Vagina (tissue), 2 donors: ENCODE measurements around the gene CD101. TPM values are rescaled to one million over a fixed set of nuclear protein-coding genes. Genes with fewer than 3 reads are reported as not detected.

Source experiments
- DNase-seq, 2 donors: peaks; one replicate each; pipeline ENCODE4 v3.0.0-alpha.2; 2017; ENCODE audit errors: extremely low spot score in 2 of 2
- H3K27ac ChIP-seq: fragments of 200-600 bp; sonication (generic); one replicate; pipeline ENCODE4 v1.5.1; 2019
- H3K27me3 ChIP-seq: fragments of 200-600 bp; sonication (generic); one replicate; pipeline ENCODE4 v1.5.1; 2019
- H3K36me3 ChIP-seq, 2 donors: fragments of 200-600 bp; sonication (generic); one replicate each; pipeline ENCODE4 v1.5.1; 2017 to 2019
- H3K4me1 ChIP-seq: fragments of 200-600 bp; sonication (generic); one replicate; pipeline ENCODE4 v1.5.1; 2019
- H3K4me3 ChIP-seq, 2 donors: fragments of 200-600 bp; sonication (generic); 1 replicate in 1 of 2; 2 replicates in 1 of 2; pipeline ENCODE4 v1.5.1; 2016 to 2019
- H3K9me3 ChIP-seq: fragments of 200-600 bp; sonication (generic); one replicate; pipeline ENCODE4 v1.5.1; 2019
- POLR2A ChIP-seq, 2 donors: fragments of 450-650 bp; IDR thresholded peaks; one replicate each; pipeline ENCODE4 v1.6.1; 2017; ENCODE audit warnings: antibody characterized with exemption in 2 of 2, mild to moderate bottlenecking in 2 of 2, moderate library complexity in 2 of 2
- POLR2AphosphoS5 ChIP-seq, 2 donors: sonication (generic); formaldehyde crosslinking; IDR thresholded peaks; one replicate each; pipeline ENCODE4 v1.9.0; 2017; ENCODE audit warnings: antibody characterized with exemption in 2 of 2, mild to moderate bottlenecking in 2 of 2, low read depth in 1 of 2; ENCODE audit not compliant: insufficient read depth in 1 of 2
- intact Hi-C: fragments of 100-400 bp; cut with DNase I; formaldehyde crosslinking; loops from one replicate; pipeline ENCODE4 v1.15.1; 2023
- total RNA-seq: library from RNA; depleted of rRNA; stranded (reverse); fragments of >200 nt; gene quantifications from one replicate; pipeline ENCODE4 v1.2.3, GENCODE V29; 2016
- TF ChIP-seq, protein P1 (sequence below), 3 experiments: fragments of 450-650 bp in 2 of 3; fragments of 200-600 bp in 1 of 3; sonication (generic) in 1 of 3; IDR thresholded peaks; one replicate each; pipeline ENCODE4 v1.5.1; 2017 to 2019; ENCODE audit warnings: antibody characterized with exemption in 3 of 3, mild to moderate bottlenecking in 2 of 3, moderate library complexity in 2 of 3

Gene CD101
- total RNA-seq, 1 donor from 2014 or later = 3.9 TPM

GRCh38 chr1:117036018-117036461 is 34.5 kb downstream of the CD101 start:
- no peak overlapping the region for H3K27ac ChIP-seq
- H3K36me3 ChIP-seq = no peaks in the 10 kb centered on the region
- H3K4me1 ChIP-seq = no peaks in the 10 kb centered on the region
- intact Hi-C loops = no loop called here
- H3K27me3 ChIP-seq = no peaks in the 10 kb centered on the region
- DNase-seq = no peak
- H3K4me3 ChIP-seq = no peak overlapping the region
- no peaks in the 10 kb centered on the region for H3K9me3 ChIP-seq
- no peak for TF ChIP-seq POLR2A (IDR thresholded peaks at IDR 0.05)
- TF ChIP-seq, protein P1, sequence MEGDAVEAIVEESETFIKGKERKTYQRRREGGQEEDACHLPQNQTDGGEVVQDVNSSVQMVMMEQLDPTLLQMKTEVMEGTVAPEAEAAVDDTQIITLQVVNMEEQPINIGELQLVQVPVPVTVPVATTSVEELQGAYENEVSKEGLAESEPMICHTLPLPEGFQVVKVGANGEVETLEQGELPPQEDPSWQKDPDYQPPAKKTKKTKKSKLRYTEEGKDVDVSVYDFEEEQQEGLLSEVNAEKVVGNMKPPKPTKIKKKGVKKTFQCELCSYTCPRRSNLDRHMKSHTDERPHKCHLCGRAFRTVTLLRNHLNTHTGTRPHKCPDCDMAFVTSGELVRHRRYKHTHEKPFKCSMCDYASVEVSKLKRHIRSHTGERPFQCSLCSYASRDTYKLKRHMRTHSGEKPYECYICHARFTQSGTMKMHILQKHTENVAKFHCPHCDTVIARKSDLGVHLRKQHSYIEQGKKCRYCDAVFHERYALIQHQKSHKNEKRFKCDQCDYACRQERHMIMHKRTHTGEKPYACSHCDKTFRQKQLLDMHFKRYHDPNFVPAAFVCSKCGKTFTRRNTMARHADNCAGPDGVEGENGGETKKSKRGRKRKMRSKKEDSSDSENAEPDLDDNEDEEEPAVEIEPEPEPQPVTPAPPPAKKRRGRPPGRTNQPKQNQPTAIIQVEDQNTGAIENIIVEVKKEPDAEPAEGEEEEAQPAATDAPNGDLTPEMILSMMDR (IDR thresholded peaks at IDR 0.05) = no peak
- no peak for TF ChIP-seq POLR2AphosphoS5 (IDR thresholded peaks at IDR 0.05; ENCODE audit: insufficient read depth in 1 of 2, low read depth in 1 of 2)

- Histone ChIP-seq H3K27ac (no peak overlapping the region), H3K27me3 (no peaks in the 10 kb centered on the region), H3K4me3 (no peak overlapping the region), H3K36me3 (no peaks in the 10 kb centered on the region), H3K4me1 (no peaks in the 10 kb centered on the region), H3K9me3 (no peaks in the 10 kb centered on the region)
- intact Hi-C loops = no loop called here
- TF ChIP-seq, protein P1 (IDR thresholded peaks at IDR 0.05) = no peak
- no peak for TF ChIP-seq POLR2AphosphoS5 (IDR thresholded peaks at IDR 0.05; ENCODE audit: insufficient read depth in 1 of 2, low read depth in 1 of 2)
- TF ChIP-seq POLR2A (IDR thresholded peaks at IDR 0.05) = no peak
- DNase-seq = no peak
These were observed 36.2 kb downstream of the CD101 start for GRCh38 chr1:117037802-117038201.

GRCh38 chr1:117038236-117038635 is 36.7 kb downstream of the CD101 start:
- Histone ChIP-seq H3K4me1 (no peaks in the 10 kb centered on the region), H3K36me3 (no peaks in the 10 kb centered on the region), H3K27me3 (no peaks in the 10 kb centered on the region), H3K4me3 (no peak overlapping the region), H3K27ac (no peak overlapping the region), H3K9me3 (no peaks in the 10 kb centered on the region)
- intact Hi-C loops = no loop called here
- TF ChIP-seq POLR2A (IDR thresholded peaks at IDR 0.05) (no peak), POLR2AphosphoS5 (IDR thresholded peaks at IDR 0.05; ENCODE audit: insufficient read depth in 1 of 2, low read depth in 1 of 2) (no peak)
- TF ChIP-seq, protein P1 (IDR thresholded peaks at IDR 0.05) = no peak
- no peak for DNase-seq

GRCh38 chr1:117044217-117044616 is 42.7 kb downstream of the CD101 start:
- no peak for TF ChIP-seq POLR2AphosphoS5 (IDR thresholded peaks at IDR 0.05; ENCODE audit: insufficient read depth in 1 of 2, low read depth in 1 of 2)
- TF ChIP-seq, protein P1 (IDR thresholded peaks at IDR 0.05) = no peak
- TF ChIP-seq POLR2A (IDR thresholded peaks at IDR 0.05) = no peak
- Histone ChIP-seq H3K4me3 (no peak overlapping the region), H3K36me3 (no peaks in the 10 kb centered on the region), H3K4me1 (no peaks in the 10 kb centered on the region), H3K9me3 (no peaks in the 10 kb centered on the region), H3K27me3 (no peaks in the 10 kb centered on the region), H3K27ac (no peak overlapping the region)
- no peak for DNase-seq
- intact Hi-C loops = loop anchor here (10.0 kb wide), 2 partner anchors 189 to 299 kb away; no protein-coding TSS in a partner anchor

DNA sequence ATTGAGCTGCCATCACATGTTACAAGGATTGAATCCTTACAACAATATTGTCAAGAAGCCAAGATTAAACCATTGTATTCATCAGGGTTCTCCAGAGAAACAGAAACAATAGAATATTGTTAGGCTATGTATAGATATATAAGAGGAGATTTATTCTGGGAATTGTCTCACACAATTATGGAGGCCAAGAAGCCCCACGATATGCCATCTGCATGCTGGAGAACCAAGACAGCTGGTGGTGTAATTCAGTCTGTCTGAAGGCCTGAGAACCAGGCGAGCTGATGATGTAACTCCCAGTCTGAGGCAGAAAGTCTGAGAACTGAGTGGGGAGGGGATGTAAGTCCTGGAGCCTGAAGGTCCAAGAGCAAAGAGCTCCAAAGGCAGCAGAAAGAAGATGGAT is 44.1 kb downstream of the CD101 start:
- intact Hi-C loops = loop anchor here (10.0 kb wide), 2 partner anchors 191 to 301 kb away; no protein-coding TSS in a partner anchor
- DNase-seq = no peak
- TF ChIP-seq POLR2AphosphoS5 (IDR thresholded peaks at IDR 0.05; ENCODE audit: insufficient read depth in 1 of 2, low read depth in 1 of 2) = no peak
- TF ChIP-seq, protein P1 (IDR thresholded peaks at IDR 0.05) = no peak

More for the DNA sequence above, 44.1 kb downstream of the CD101 start:
- H3K36me3 ChIP-seq = no peaks in the 10 kb centered on the region
- no peak overlapping the region for H3K27ac ChIP-seq
- H3K9me3 ChIP-seq = no peaks in the 10 kb centered on the region
- H3K4me3 ChIP-seq = no peak overlapping the region
- H3K27me3 ChIP-seq = no peaks in the 10 kb centered on the region
- H3K4me1 ChIP-seq = no peaks in the 10 kb centered on the region
